DND-41 (cell line): ENCODE results near the gene COL25A1.
A peak's percentile ranks its signal among the peaks of the same experiment; 100 is the strongest.

Experiments used
- ATAC-seq: fragments of 200-7000 bp; cut with Tn5 transposase; 3 replicates; pipeline ENCODE4 v1.9.1; 2021; ENCODE audit warnings: low read depth; ENCODE audit not compliant: insufficient read depth
- DNase-seq: peaks from one replicate; pipeline ENCODE4 v3.0.0-alpha.2; 2020
- H2AFZ ChIP-seq: 2 replicates; pipeline ENCODE4 v1.6.0; 2012; ENCODE audit warnings: low read depth, low read length
- H3K27ac ChIP-seq: 2 replicates; pipeline ENCODE4 v1.5.1; 2012; ENCODE audit warnings: low read length, inconsistent platforms
- H3K27me3 ChIP-seq: fragments of 200-600 bp; sonication (generic); 2 replicates; pipeline ENCODE4 v1.6.0; 2012; ENCODE audit warnings: low read length, mild to moderate bottlenecking, inconsistent platforms; ENCODE audit not compliant: insufficient read depth, poor library complexity
- H3K36me3 ChIP-seq: 2 replicates; pipeline ENCODE4 v1.5.1; 2012; ENCODE audit warnings: low read length, inconsistent platforms; ENCODE audit not compliant: insufficient read depth
- H3K4me1 ChIP-seq: 2 replicates; pipeline ENCODE4 v1.5.1; 2012; ENCODE audit warnings: mild to moderate bottlenecking, low read length; ENCODE audit not compliant: insufficient read depth
- H3K4me2 ChIP-seq: 2 replicates; pipeline ENCODE4 v1.6.0; 2012; ENCODE audit warnings: mild to moderate bottlenecking, moderate library complexity, low read length, inconsistent platforms; ENCODE audit not compliant: insufficient read depth
- H3K4me3 ChIP-seq, 2 experiments: fragments of 200-600 bp in 1 of 2; shearing (Covaris generic) in 1 of 2; 2 replicates each; pipeline ENCODE4 v1.5.1; 2012 to 2016; ENCODE audit warnings: inconsistent platforms in 2 of 2, low read length in 2 of 2, mild to moderate bottlenecking in 2 of 2, low read depth in 1 of 2, moderate library complexity in 1 of 2
- H3K79me2 ChIP-seq: 2 replicates; pipeline ENCODE4 v1.6.0; 2012; ENCODE audit warnings: low read length, inconsistent platforms; ENCODE audit not compliant: insufficient read depth
- H3K9ac ChIP-seq: 2 replicates; pipeline ENCODE4 v1.6.0; 2012; ENCODE audit warnings: low read depth, mild to moderate bottlenecking, inconsistent platforms, low read length, moderate library complexity
- H3K9me3 ChIP-seq: 2 replicates; pipeline ENCODE4 v1.5.1; 2012; ENCODE audit warnings: low read length, moderate library complexity, mild to moderate bottlenecking, inconsistent platforms; ENCODE audit not compliant: insufficient read depth, severe bottlenecking
- H4K20me1 ChIP-seq: 2 replicates; pipeline ENCODE4 v1.6.0; 2012; ENCODE audit warnings: low read length; ENCODE audit not compliant: insufficient read depth
- CTCF ChIP-seq: IDR thresholded peaks from 2 replicates; pipeline ENCODE4 v1.5.1; 2012; ENCODE audit warnings: borderline replicate concordance, low read length, moderate library complexity, mild to moderate bottlenecking; ENCODE audit not compliant: poor library complexity, severe bottlenecking; ENCODE audit errors: extremely low read depth
- EZH2 ChIP-seq: IDR thresholded peaks from 3 replicates; pipeline ENCODE4 v1.6.1; 2012; ENCODE audit warnings: borderline replicate concordance, low read depth, mild to moderate bottlenecking, moderate library complexity, low read length, inconsistent platforms; ENCODE audit not compliant: severe bottlenecking

Gene COL25A1

GRCh38 chr4:109296527-109296926, 5.9 kb downstream of the COL25A1 start:
- no peak overlapping the region for H2AFZ ChIP-seq
- no peak for ATAC-seq
- no peak for TF ChIP-seq EZH2
- TF ChIP-seq CTCF = no peak

DNA sequence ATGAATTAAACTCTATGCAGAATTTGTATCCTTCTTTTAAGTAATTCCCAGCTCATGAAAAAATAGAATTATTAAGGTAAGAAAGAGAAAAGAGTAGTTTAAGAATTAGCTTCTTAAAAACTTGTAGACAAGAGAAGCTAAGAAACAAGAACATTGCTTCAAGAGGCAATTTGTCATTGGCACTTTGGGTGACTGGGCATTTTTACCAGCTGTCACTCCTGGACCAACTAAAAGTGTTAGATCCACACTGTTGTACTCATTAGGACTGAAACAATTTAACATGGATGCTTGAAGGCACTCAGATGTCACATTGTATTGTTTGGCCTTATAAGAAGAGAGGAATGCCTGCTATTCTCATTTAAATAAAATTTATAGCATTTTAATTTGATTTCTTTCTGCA, 7.4 kb downstream of the COL25A1 start:
- no peak overlapping the region for H2AFZ ChIP-seq
- H3K9ac ChIP-seq = no peak overlapping the region
- no peak for DNase-seq
- TF ChIP-seq CTCF = no peak
- TF ChIP-seq EZH2 = no peak
- no peak overlapping the region for H3K27ac ChIP-seq
- H3K4me2 ChIP-seq = no peak overlapping the region
- H3K4me1 ChIP-seq = no peaks in the 10 kb centered on the region
- no peak overlapping the region for H3K4me3 ChIP-seq
- H3K36me3 ChIP-seq = no peaks in the 10 kb centered on the region
- no peaks in the 10 kb centered on the region for H3K9me3 ChIP-seq
- H4K20me1 ChIP-seq = no peaks in the 10 kb centered on the region
- no peaks in the 10 kb centered on the region for H3K27me3 ChIP-seq
- no peak for ATAC-seq
- no peaks in the 10 kb centered on the region for H3K79me2 ChIP-seq

More at GRCh38 chr4:109296527-109296926, 5.9 kb downstream of the COL25A1 start:
- no peaks in the 10 kb centered on the region for H3K79me2 ChIP-seq
- H3K27me3 ChIP-seq = no peaks in the 10 kb centered on the region
- no peaks in the 10 kb centered on the region for H3K36me3 ChIP-seq
- H3K9me3 ChIP-seq = no peaks in the 10 kb centered on the region
- H3K4me2 ChIP-seq = no peak overlapping the region
- H3K27ac ChIP-seq = no peak overlapping the region
- H3K4me1 ChIP-seq = no peaks in the 10 kb centered on the region
- no peak for DNase-seq
- no peak overlapping the region for H3K9ac ChIP-seq
- no peak overlapping the region for H3K4me3 ChIP-seq
- H4K20me1 ChIP-seq = no peaks in the 10 kb centered on the region

DNA sequence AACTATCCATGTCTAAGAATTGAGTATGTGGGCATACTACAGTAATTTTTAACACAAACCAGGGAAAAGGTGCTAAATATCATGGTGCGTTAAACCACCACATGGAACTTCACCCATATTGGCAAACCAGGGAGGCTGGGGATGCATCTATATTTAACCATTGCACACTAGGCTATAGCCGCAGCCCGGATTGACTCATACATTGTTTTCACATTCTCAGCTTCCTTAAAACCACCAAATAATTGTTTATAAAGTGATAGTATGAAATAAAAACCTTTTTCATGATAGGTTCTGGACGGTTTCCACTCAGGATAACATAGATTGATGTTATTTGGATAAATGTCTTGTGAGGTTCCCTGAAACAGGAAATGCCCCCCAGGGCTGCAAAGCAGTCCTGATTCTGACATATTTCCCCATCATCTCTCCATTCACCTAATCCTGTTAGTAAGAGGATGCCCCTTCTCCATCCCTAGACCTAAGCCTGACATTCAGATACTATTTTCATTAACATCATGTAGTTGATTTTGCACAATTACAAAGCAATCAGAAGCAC, 7.9 kb downstream of the COL25A1 start:
- H3K9me3 ChIP-seq = no peaks in the 10 kb centered on the region
- no peaks in the 10 kb centered on the region for H4K20me1 ChIP-seq
- no peaks in the 10 kb centered on the region for H3K79me2 ChIP-seq
- TF ChIP-seq EZH2 (no peak), CTCF (no peak)
- no peak overlapping the region for H3K4me2 ChIP-seq
- DNase-seq (no peak), ATAC-seq (no peak)
- no peak overlapping the region for H3K9ac ChIP-seq
- H2AFZ ChIP-seq = no peak overlapping the region
- no peaks in the 10 kb centered on the region for H3K4me1 ChIP-seq
- H3K4me3 ChIP-seq = no peak overlapping the region
- H3K27ac ChIP-seq = no peak overlapping the region
- H3K36me3 ChIP-seq = no peaks in the 10 kb centered on the region
- no peaks in the 10 kb centered on the region for H3K27me3 ChIP-seq

- H3K27ac ChIP-seq = no peak overlapping the region
Measured at GRCh38 chr4:109294006-109294405, 8.5 kb downstream of the COL25A1 start.

More at GRCh38 chr4:109294006-109294405, 8.5 kb downstream of the COL25A1 start:
- Histone ChIP-seq H3K79me2 (no peaks in the 10 kb centered on the region), H3K36me3 (no peaks in the 10 kb centered on the region), H3K4me2 (no peak overlapping the region), H3K9ac (no peak overlapping the region), H3K9me3 (no peaks in the 10 kb centered on the region), H3K4me3 (no peak overlapping the region), H2AFZ (no peak overlapping the region), H3K27me3 (no peaks in the 10 kb centered on the region), H4K20me1 (no peaks in the 10 kb centered on the region), H3K4me1 (no peaks in the 10 kb centered on the region)
- peak; percentile 66 for TF ChIP-seq CTCF
- no peak for TF ChIP-seq EZH2
- DNase-seq = peak; percentile 30
- peak; percentile 81; the same call in 2 of the 3 replicates for ATAC-seq
